ENCODE measurements around the gene NGLY1.

Gene NGLY1

DNA sequence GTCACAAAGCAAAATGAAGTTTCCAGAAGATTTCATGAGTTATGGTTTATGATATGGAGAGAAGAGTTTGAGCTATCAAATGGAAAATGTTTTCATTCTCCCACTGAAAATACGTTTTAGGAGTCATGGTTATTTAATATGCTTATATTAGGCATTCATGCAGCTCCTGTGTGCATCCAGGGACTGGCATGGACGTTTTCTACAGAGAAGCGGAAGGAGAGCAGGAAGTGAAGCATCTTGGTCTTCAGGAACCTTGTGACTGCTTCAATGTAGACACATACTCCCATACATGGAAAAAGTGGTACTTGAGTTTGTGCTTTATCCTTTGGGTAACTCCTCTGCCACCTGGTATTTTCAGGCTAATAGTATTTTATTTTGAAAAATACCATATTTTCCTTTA is 75.2 kb downstream of the NGLY1 start:
- no peak for DNase-seq
- TF ChIP-seq GATA1 (IDR thresholded peaks at IDR 0.05; ENCODE audit: low read depth, low read length) (no peak), POLR2A (IDR thresholded peaks at IDR 0.05; ENCODE audit: low read length) (no peak)

GRCh38 chr3:25707268-25707926 is 75.8 kb downstream of the NGLY1 start:
- no peak for DNase-seq
- TF ChIP-seq GATA1 (IDR thresholded peaks at IDR 0.05; ENCODE audit: low read depth, low read length) (no peak), POLR2A (IDR thresholded peaks at IDR 0.05; ENCODE audit: low read length) (no peak)

DNA sequence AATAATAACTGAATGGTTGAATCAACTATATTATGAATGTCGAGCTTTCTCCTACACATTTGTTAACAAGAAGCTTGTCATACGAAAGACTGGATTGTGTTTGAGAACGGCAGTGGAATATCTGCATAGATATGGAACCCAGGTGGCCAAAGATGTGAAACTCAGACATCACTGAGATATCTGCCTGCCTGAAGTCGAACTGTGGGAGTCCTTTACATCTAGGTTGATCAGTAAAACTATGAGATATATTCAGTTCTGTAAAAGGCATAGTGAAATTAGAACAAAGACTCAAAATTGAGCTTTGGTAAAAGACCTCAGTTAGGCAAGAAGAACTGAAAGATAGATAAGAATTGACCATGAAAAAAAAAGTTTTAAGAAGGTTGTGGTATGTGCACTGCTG is 77.0 kb downstream of the NGLY1 start:
- TF ChIP-seq POLR2A (IDR thresholded peaks at IDR 0.05; ENCODE audit: low read length) (no peak), GATA1 (IDR thresholded peaks at IDR 0.05; ENCODE audit: low read depth, low read length) (no peak)
- no peak for DNase-seq

GRCh38 chr3:25697553-25697952 is 85.7 kb downstream of the NGLY1 start:
- no peak for TF ChIP-seq POLR2A (IDR thresholded peaks at IDR 0.05; ENCODE audit: low read length)
- TF ChIP-seq GATA1 (IDR thresholded peaks at IDR 0.05; ENCODE audit: low read depth, low read length) = no peak
- DNase-seq = no peak

DNA sequence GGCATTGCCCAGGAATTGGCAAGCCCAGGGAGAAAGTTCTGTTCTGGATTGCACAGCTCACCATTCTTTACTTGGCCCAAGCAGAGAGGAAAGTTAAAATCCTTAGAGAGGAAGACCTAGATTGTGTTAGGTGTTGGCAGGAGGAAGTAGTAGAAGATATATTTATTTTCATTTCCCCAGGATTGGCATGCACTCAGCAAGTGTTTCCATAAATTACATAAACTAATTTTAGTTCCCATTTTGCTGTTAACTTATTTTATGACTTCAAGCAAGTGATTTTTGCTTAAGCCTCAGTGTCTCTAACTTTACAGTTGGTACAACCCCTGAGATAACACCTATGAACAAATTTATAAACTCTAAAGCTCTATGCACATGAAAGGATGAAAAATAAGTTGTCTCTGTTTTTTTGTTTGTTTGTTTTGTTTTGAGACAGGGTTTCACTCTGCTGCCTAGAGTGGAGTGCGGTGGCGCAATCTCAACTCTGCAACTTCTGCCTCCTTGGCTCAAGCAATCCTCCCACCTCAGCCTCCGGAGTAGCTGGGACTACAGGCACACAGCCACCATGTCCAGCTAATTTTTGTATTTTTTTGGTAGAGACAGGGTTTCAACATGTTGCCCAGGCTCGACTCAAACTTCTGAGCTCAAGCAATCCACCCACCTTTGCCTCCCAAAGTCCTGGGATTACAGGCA is 87.4 kb downstream of the NGLY1 start:
- no peak for DNase-seq

DNA sequence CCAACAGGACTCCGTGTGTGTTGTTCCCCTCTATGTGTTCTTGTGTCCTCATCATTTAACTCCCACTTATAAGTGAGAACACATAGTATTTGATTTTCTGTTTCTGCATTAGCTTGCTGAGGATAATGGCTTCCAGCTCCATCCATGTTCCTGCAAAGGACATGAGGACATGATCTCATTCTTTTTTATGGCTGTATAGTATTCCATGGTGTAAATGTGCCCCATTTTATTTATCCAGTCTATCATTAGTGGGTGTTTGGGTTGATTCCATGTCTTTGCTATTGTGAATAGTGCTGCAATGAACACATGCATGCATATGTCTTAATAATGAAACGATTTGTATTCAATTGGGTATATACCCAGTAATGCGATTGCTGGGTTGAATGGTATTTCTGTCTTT is 90.0 kb downstream of the NGLY1 start:
- TF ChIP-seq POLR2A (IDR thresholded peaks at IDR 0.05; ENCODE audit: low read length) (no peak), GATA1 (IDR thresholded peaks at IDR 0.05; ENCODE audit: low read depth, low read length) (no peak)
- no peak for DNase-seq

More for the DNA sequence above, 87.4 kb downstream of the NGLY1 start:
- TF ChIP-seq POLR2A (IDR thresholded peaks at IDR 0.05; ENCODE audit: low read length) = no peak
- TF ChIP-seq GATA1 (IDR thresholded peaks at IDR 0.05; ENCODE audit: low read depth, low read length) = no peak

DNA sequence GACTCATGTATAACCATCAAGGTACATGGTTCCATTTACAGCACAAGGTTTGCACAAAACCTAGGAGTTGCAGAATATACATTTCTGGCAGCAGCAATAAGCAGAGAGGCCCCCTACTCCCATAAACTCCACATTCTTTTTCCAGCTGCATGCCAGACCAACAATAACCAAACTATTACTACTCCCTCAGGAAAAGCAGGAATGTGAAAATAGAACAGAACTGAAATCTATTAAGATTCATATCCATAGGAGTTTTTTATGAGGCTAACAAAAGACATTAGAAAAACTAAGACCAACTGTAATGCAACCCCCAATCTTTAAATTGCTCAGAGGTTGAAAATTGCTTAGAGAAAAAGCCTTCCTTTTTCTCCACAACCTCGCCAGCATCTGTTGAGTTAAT is 90.9 kb downstream of the NGLY1 start:
- no peak for DNase-seq
- TF ChIP-seq POLR2A (IDR thresholded peaks at IDR 0.05; ENCODE audit: low read length) (no peak), GATA1 (IDR thresholded peaks at IDR 0.05; ENCODE audit: low read depth, low read length) (no peak)

DNA sequence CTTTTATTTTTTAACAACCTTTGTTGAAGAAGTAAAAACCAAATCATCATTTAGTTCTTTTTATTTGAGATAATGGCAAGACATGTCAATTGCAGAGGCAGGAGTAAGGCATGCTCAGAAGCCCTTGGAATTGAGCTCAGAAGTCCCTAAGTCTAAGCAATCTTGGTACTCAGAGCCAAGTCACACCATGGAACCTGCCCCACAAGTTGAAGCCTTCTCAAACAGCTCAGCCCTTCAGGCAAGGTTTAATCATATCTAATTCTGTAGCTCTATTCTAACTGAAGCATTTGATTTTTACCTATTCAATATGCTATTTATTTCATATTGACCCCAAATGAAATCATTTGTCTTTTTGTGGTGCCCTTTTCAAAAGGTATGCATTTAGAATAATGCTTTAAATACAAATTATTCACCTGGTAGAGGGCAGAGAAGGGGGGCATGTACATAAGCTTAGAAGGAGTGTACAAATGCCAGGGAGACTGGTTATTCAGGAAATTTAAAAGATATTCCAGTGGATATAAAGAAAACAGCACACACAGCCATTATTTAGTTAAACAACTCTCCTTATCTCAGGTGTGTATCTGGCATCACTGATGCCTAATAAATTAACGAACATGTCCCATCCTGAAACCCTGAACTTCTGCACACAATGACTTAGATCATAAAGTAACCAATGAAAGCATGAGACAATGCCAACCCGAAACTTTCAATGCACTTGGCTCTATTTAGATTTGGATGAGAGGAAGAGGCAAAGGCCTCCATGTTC is 92.3 kb downstream of the NGLY1 start:
- TF ChIP-seq GATA1 (IDR thresholded peaks at IDR 0.05; ENCODE audit: low read depth, low read length) = no peak
- no peak for TF ChIP-seq POLR2A (IDR thresholded peaks at IDR 0.05; ENCODE audit: low read length)
- DNase-seq = peak; percentile 3 to 15

DNA sequence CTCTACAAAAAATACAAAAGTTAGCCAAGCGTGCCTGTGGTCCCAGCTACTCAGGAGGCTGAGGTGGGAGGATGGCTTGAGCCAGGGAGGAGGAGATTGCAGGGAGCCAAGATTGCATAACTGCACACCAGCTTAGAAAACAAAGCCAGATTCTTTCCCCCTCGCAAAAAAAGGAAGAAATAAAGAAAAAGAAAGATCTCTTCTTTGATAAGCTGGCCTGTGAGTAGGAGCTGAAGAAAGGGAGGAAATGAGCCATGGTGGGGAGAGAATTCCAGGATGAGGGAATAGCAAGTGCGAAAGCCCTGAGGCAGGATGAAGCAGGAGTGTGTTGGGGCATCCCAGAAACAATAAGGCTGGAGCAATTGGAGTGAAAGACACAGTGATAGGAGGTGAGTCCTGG is 94.0 kb downstream of the NGLY1 start:
- no peak for DNase-seq
- no peak for TF ChIP-seq GATA1 (IDR thresholded peaks at IDR 0.05; ENCODE audit: low read depth, low read length)
- TF ChIP-seq POLR2A (IDR thresholded peaks at IDR 0.05; ENCODE audit: low read length) = no peak

DNA sequence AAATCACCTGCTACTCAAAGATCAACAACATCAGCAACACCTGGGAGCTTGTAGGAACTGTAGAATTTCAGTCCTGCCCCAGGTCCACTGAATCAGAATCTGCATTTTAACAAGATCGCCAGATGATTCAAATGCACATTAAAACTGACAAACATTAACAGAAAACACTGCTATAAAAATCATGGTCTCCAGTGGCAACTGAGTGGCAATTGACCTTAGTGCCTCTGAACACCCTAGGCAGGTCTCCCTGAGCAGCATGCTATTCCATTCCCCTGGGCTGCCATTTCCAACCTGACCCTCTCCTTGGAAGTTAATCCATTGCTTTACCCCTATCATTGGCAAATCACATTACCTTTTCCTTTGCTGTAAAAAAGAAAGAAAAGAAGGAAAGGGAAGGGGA is 95.5 kb downstream of the NGLY1 start:
- no peak for TF ChIP-seq POLR2A (IDR thresholded peaks at IDR 0.05; ENCODE audit: low read length)
- no peak for TF ChIP-seq GATA1 (IDR thresholded peaks at IDR 0.05; ENCODE audit: low read depth, low read length)
- no peak for DNase-seq

GRCh38 chr3:25686766-25687165 is 96.5 kb downstream of the NGLY1 start:
- no peak for TF ChIP-seq GATA1 (IDR thresholded peaks at IDR 0.05; ENCODE audit: low read depth, low read length)
- TF ChIP-seq POLR2A (IDR thresholded peaks at IDR 0.05; ENCODE audit: low read length) = no peak
- no peak for DNase-seq

DNA sequence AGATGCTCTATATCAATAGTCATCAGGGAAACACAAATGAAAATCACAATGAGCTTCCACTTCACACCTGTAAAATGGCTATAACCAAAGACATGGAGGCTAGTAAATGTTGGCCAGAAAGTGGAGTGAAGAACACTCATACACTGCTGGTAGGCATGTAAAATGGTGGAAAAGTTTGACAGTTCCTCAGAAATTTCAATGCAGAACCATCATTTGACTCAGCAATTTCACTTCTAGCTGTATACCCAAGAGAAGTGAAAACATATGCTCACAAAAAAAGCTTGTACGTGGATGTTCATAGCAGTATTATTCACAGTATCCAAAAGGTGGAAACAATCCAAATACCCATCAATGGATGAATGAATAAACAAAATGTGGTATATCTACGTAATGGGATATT is 99.4 kb downstream of the NGLY1 start:
- no peak for DNase-seq
- TF ChIP-seq GATA1 (IDR thresholded peaks at IDR 0.05; ENCODE audit: low read depth, low read length) (no peak), POLR2A (IDR thresholded peaks at IDR 0.05; ENCODE audit: low read length) (no peak)

DNA sequence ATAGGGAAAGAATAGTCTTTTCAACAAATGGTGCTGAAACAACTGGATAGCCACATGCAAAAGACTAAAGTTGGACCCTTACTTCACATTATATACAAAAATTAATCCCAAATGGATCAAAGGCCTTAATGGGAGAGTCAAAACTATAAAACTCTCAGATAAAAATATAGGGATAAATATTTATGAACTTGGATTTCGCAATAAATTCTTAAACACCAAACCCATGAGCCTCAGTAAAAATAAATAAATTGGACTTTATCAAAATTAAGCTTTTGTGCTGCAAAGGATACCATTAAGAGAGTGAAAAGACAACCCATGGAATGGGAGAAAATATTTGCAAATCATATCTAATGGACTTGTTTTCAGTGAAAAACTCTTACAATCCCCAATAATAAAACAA is 99.8 kb downstream of the NGLY1 start:
- no peak for DNase-seq
- TF ChIP-seq GATA1 (IDR thresholded peaks at IDR 0.05; ENCODE audit: low read depth, low read length) (no peak), POLR2A (IDR thresholded peaks at IDR 0.05; ENCODE audit: low read length) (no peak)

DNA sequence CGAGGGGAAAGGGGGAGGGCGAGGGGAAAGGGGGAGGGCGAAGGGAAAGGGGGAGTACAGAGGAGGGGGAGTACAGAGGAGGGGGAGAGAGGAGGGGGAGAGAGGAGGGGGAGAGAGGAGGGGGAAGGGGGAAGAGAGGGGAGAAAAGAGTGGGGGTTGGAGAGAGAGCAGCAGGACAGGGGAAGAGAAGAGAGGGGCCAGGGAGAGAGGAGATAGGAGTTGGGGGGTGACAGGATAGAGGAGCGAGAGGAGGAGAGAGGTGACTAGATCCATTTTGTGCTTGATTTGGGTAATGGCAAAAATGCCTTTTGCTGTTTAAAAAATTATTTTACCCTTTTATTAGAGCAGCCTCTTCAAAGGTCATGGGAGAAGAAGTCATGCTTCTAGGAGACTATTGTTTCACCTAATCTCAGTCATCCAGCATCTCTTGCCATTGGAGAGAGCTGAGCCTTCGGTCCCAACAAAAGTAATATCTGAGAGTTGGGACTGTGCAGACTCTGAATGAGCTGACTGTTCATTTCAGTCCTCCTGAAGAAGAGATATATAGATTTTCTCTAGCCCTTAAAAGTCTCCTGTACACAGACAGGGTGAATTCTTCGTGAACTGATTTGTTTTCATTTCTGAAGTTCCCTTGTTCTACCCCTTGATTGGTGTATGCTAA is 103.5 kb downstream of the NGLY1 start:
- no peak for TF ChIP-seq GATA1 (IDR thresholded peaks at IDR 0.05; ENCODE audit: low read depth, low read length)
- no peak for TF ChIP-seq POLR2A (IDR thresholded peaks at IDR 0.05; ENCODE audit: low read length)
- no peak for DNase-seq
